Measurements from ENCODE around the gene STRA8.
A peak's percentile ranks its signal among the peaks of the same experiment; 100 is the strongest.
"Not testable (repeated sequence)": the region's sequence is repeated elsewhere in the genome, so short reads cannot be mapped to it uniquely, and the experiment has no call there.

STRA8 gene

GRCh38 chr7:135206941-135207391 lies 26.7 kb upstream of the STRA8 start:
- no peak for DNase-seq

- no peak for DNase-seq
Observed at GRCh38 chr7:135207406-135208101, 26.1 kb upstream of the STRA8 start.

DNA sequence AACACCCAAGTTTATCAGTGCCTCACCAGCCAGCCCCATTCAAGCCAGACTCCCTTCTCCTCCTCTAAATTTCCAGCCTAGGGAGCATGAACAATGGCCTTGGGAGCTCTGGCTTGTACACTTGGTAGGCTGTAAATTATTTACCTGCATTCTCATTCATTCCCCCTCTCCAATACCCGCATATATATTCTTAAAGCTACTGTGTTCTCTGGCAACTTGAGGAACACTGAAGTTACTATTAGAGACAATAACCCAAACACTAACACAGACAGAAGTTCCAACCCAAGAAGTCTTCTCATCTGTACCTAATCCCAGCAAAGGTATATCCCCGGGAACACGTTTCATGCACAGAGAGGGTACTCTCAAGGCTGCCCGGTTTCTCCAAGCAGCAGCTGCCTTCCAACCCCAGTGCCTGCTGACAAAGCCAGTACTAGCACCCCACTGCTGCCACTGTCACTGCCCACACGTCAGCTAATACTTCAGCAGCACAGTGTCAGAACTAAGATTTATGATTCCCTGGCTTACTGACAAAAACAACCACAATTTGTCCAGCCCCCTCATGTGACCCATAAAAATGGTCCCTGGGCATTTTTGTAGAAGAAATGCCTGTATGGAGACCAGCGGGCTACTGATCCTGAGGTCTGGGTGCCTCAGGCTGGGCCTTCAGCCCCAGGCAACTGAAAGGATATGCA lies 25.4 kb upstream of the STRA8 start:
- DNase-seq = no peak

- DNase-seq = no peak
Observed at GRCh38 chr7:135209225-135209834, 24.3 kb upstream of the STRA8 start.

GRCh38 chr7:135210888-135211178 lies 22.8 kb upstream of the STRA8 start:
- DNase-seq = no peak

DNA sequence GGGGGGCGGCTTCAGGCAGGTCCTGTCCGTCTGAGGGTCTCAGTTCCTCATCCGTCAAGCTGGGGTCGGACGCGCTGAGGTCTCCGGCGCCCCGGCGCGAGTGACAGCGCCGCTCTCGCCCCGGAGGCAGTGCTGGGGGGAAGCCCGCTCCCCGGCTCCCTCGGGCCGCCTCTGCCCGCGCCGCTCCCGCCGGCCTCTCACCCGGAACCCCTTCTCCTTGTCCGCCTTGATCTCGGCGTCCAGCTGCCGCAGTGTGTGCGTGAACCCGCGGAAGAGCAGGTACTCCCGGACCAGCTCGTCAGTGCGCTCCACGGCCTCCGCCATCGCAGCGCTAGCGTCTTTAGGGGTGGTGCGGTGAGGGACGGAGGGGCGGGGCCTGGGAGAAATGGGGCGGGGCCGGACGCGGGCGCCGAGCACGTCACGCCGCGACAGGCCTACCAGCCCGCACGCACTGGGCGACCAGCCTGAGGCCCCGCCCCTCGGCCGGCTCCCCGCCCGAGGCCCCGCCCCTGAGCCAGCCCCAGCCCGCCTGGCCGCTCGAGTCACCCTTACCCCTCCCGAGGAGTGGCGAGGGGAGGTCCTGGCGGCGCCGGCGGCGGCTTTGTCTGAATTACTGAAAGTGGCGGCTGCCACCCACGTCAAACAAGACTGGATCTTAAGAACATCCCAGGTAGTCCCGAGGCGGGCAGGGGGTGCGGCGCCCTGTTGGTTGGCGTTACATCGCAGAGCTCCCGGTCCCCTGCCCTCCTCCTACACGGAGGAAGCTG lies 22.3 kb upstream of the STRA8 start, which contains the start of gene WDR91:
Gene WDR91 (minus strand): TSS at position 348 of the 767 bp plus-strand sequence. CDS start 24 bp downstream, at position 324.
- peak; percentile 93 for DNase-seq

- DNase-seq = not testable (repeated sequence)
Observed at GRCh38 chr7:135211946-135212685, 21.5 kb upstream of the STRA8 start.

DNA sequence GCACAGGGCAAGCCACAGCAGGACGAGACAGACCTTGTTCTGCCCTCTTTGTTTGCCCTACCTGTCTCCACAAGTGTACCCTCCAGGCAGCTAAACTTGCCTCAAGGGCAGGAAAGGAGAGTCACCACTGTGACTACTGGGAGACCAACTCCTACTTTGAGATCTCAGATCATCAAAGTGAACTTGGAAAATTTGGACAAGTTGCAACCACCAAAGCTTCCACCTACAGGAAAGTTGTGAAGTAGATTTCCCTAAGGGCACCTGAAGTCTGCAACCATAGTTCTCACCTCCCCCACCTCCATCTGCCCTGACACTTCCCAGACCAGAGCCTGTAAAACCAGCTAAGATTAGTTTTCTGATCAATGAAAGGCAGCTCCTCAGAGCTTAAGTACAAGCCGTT lies 19.8 kb upstream of the STRA8 start:
- no peak for DNase-seq

GRCh38 chr7:135215180-135215579 lies 18.5 kb upstream of the STRA8 start:
- no peak for DNase-seq

DNA sequence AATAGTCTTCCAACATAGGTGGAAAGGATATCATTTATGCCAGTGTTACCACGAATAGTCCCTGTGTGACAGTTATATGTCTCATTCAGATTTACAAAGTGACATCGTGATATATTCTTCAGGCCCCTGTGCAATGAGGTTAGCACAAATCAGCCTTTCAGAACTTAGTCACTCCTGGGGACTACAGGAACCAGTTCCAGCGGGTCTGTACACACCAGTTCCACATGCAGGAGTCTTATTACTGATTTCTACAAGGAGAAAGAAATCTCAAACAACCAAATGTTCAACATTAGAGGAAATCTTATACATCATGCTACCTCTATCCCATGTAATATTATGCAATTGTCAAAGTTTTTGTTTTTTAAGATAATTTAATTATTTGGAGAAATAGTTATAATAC lies 17.9 kb upstream of the STRA8 start:
- DNase-seq = no peak

- no peak for DNase-seq
Observed at GRCh38 chr7:135217645-135218509, 15.8 kb upstream of the STRA8 start.

DNA sequence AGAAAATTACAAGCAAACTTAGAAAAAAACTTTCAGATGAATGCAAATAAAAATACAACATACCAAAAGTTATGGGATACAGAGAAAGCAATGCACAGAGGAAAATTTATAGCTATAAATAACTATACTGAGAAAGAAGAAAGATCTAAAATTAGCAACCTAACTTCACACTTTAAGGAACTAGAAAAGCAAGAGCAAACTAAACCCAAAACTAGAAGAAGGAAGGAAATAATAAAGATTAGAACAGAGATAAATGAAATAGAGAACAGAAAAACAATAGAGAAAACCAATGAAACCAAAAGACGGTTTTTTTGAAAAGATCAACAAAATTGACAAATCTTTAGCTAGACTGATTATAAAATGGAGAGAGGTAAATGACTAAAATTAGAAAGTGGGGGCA lies 9.6 kb upstream of the STRA8 start:
- no peak for DNase-seq

DNA sequence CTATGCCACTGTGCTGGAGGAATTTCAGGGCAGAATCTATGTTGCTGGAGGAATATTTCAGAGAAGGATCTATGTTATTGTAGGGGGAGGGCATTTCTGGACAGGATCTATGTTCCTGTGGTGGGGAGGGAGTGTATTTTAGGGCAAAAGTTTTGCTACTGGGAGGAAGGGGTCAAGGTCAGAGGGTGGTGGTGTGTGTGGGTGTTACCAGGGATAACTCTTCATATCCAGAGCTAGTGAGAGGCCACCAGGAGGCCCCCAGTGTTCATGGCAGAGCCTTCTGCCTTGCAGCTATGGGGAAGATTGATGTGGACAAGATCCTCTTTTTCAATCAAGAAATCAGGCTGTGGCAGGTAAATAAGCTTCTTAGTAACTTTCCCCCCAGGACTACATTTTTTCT lies 2.0 kb upstream of the STRA8 start:
- no peak for DNase-seq

GRCh38 chr7:135232087-135232486 lies 1.6 kb upstream of the STRA8 start:
- DNase-seq = no peak

- DNase-seq = no peak
Observed at GRCh38 chr7:135232720-135233119, 918 bp upstream of the STRA8 start.

DNA sequence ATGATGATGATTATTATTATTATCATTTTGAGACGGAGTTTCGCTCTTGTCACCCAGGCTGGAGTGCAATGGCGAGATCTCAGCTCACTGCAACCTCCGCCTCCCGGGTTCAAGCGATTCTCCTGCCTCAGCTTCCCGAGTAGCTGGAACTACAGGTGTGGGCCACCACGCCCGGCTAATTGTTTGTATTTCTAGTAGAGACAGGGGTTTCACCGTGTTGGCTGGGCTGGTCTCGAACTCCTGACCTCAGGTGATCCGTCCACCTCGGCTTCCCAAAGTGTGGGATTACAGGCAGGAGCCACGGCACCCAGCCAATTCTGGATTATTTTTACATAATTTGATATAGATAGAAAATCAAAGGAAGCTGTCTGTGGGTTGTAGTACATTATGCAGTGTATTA lies 457 bp downstream of the STRA8 start:
- not testable (repeated sequence) for DNase-seq

GRCh38 chr7:135234727-135235126 lies 1.1 kb downstream of the STRA8 start:
- no peak for DNase-seq

GRCh38 chr7:135235841-135236240 lies 2.2 kb downstream of the STRA8 start:
- DNase-seq = no peak

- DNase-seq = no peak
Observed at GRCh38 chr7:135236727-135237126, 3.1 kb downstream of the STRA8 start.

DNA sequence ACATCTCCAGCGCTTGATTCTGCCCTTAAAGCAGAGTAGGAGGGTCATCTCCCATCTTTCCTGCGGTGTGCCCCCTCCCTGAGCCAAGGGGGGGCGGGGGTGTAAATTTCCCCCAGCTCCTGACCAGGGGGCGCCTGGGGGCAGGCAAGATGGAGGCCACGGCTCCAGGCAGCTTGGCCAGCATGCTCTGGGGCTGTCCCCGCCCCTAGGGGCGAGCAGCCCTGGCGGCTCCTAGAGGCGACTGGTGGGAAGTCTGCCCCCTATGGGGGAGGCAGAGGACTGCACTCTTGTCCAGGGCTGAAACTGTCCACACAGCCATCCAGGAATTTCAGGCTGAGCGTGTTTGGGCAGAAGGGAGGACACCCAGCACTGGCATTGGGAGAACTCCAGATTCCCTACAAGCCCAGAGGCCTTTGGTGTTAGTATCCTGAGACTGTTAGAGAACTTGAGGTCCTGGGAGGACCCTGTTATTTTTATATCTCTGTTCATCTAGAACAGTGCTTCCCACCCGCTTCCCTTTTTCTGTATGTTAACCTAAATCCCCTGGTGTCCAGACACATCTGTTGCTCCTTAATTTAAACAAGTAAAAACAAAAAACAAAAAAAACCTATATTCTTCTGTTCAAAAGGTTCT lies 4.6 kb downstream of the STRA8 start:
- no peak for DNase-seq

- DNase-seq = no peak
Observed at GRCh38 chr7:135239263-135239662, 5.6 kb downstream of the STRA8 start.
